SIG-M5 treated with dmso at 0.1 percent for 504 hours (cell line): ENCODE measurements around the gene PAPPA2.
"Not testable (repeated sequence)": the region's sequence is repeated elsewhere in the genome, so short reads cannot be mapped to it uniquely, and the experiment has no call there.

Experiments used
- DNase-seq: peaks from one replicate; lab custom pipeline; 2025; ENCODE audit not compliant: unreplicated experiment; lab: John Stamatoyannopoulos, UW

The PAPPA2 gene

GRCh38 chr1:176462674-176463378, at the start of gene PAPPA2:
TSS of gene PAPPA2 (plus strand) at chr1:176463175. CDS start at chr1:176556323, 93,148 bp downstream.
- no peak for DNase-seq

GRCh38 chr1:176416777-176417176, 46.2 kb upstream of the PAPPA2 start:
- no peak for DNase-seq

- not testable (repeated sequence) for DNase-seq
Measured at GRCh38 chr1:176419608-176420007, 43.4 kb upstream of the PAPPA2 start.

- DNase-seq: no peak
Measured at GRCh38 chr1:176434234-176434633, 28.7 kb upstream of the PAPPA2 start.

GRCh38 chr1:176436251-176436650, 26.7 kb upstream of the PAPPA2 start:
- DNase-seq: no peak

GRCh38 chr1:176440176-176440575, 22.8 kb upstream of the PAPPA2 start:
- DNase-seq: no peak

- DNase-seq: no peak
Measured at GRCh38 chr1:176444286-176444685, 18.7 kb upstream of the PAPPA2 start.

- no peak for DNase-seq
Measured at GRCh38 chr1:176445402-176445801, 17.6 kb upstream of the PAPPA2 start.

GRCh38 chr1:176448340-176448739, 14.6 kb upstream of the PAPPA2 start:
- no peak for DNase-seq

- DNase-seq: peak; percentile 23
Measured at GRCh38 chr1:176450526-176450925, 12.4 kb upstream of the PAPPA2 start.

GRCh38 chr1:176451741-176452140, 11.2 kb upstream of the PAPPA2 start:
- not testable (repeated sequence) for DNase-seq

- no peak for DNase-seq
Measured at GRCh38 chr1:176456795-176457194, 6.2 kb upstream of the PAPPA2 start.

GRCh38 chr1:176460544-176461336, 2.2 kb upstream of the PAPPA2 start:
- no peak for DNase-seq

- no peak for DNase-seq
Measured at GRCh38 chr1:176461576-176461975, 1.4 kb upstream of the PAPPA2 start.

- DNase-seq: peak; percentile 3
Measured at GRCh38 chr1:176466514-176466913, 3.5 kb downstream of the PAPPA2 start.

- no peak for DNase-seq
Measured at GRCh38 chr1:176469450-176470010, 6.6 kb downstream of the PAPPA2 start.

- DNase-seq: no peak
Measured at GRCh38 chr1:176471338-176472121, 8.6 kb downstream of the PAPPA2 start.

- no peak for DNase-seq
Measured at GRCh38 chr1:176479971-176480370, 17.0 kb downstream of the PAPPA2 start.

- DNase-seq: no peak
Measured at GRCh38 chr1:176480750-176481149, 17.8 kb downstream of the PAPPA2 start.

GRCh38 chr1:176485083-176485482, 22.1 kb downstream of the PAPPA2 start:
- no peak for DNase-seq

GRCh38 chr1:176494436-176494835, 31.5 kb downstream of the PAPPA2 start:
- no peak for DNase-seq
